ENCODE measurements around the gene KAZN.

Gene KAZN

GRCh38 chr1:14598498-14599182 lies at the start of gene KAZN:
TSS of gene KAZN (plus strand) at chr1:14598685.
- Histone ChIP-seq H3K9me3 (ENCODE audit: control insufficient read depth in 1 of 2, low read length in 2 of 2) (no peaks in the 10 kb centered on the region), H3K27ac (ENCODE audit: low read depth, low read length) (peak within 1 kb of the TSS; percentile 20), H3K4me1 (ENCODE audit: control insufficient read depth in 1 of 2, insufficient read depth in 2 of 2, low read length in 2 of 2) (no peaks in the 10 kb centered on the region), H3K4me3 (ENCODE audit: low read depth in 1 of 2, low read length in 2 of 2) (peak within 1 kb of the TSS; percentile 36 to 43), H3K36me3 (ENCODE audit: control insufficient read depth in 1 of 2, insufficient read depth in 2 of 2, low read length in 2 of 2) (no peaks in the 10 kb centered on the region), H3K27me3 (ENCODE audit: control insufficient read depth in 1 of 2, insufficient read depth in 2 of 2, low read length in 2 of 2) (peaks cover 26 to 35% of the 10 kb centered on the region in 2 donors), H3K9ac (ENCODE audit: low read depth in 1 of 2, low read length in 2 of 2) (no peak within 1 kb of the TSS)

GRCh38 chr1:14549897-14550620 lies 48.4 kb upstream of the KAZN start:
- no peaks in the 10 kb centered on the region for H3K36me3 ChIP-seq (ENCODE audit: control insufficient read depth in 1 of 2, insufficient read depth in 2 of 2, low read length in 2 of 2)
- no peaks in the 10 kb centered on the region for H3K27me3 ChIP-seq (ENCODE audit: control insufficient read depth in 1 of 2, insufficient read depth in 2 of 2, low read length in 2 of 2)
- no peak overlapping the region for H3K9ac ChIP-seq (ENCODE audit: low read depth in 1 of 2, low read length in 2 of 2)
- H3K27ac ChIP-seq (ENCODE audit: low read depth, low read length): no peak overlapping the region
- no peaks in the 10 kb centered on the region for H3K9me3 ChIP-seq (ENCODE audit: control insufficient read depth in 1 of 2, low read length in 2 of 2)
- H3K4me1 ChIP-seq (ENCODE audit: control insufficient read depth in 1 of 2, insufficient read depth in 2 of 2, low read length in 2 of 2): no peaks in the 10 kb centered on the region
- H3K4me3 ChIP-seq (ENCODE audit: low read depth in 1 of 2, low read length in 2 of 2): no peak overlapping the region

GRCh38 chr1:14551386-14551785 lies 47.1 kb upstream of the KAZN start:
- peaks cover 0 to 2% of the 10 kb centered on the region in 2 donors for H3K27me3 ChIP-seq (ENCODE audit: control insufficient read depth in 1 of 2, insufficient read depth in 2 of 2, low read length in 2 of 2)
- no peaks in the 10 kb centered on the region for H3K4me1 ChIP-seq (ENCODE audit: control insufficient read depth in 1 of 2, insufficient read depth in 2 of 2, low read length in 2 of 2)
- no peak overlapping the region for H3K9ac ChIP-seq (ENCODE audit: low read depth in 1 of 2, low read length in 2 of 2)
- H3K27ac ChIP-seq (ENCODE audit: low read depth, low read length): no peak overlapping the region
- no peaks in the 10 kb centered on the region for H3K36me3 ChIP-seq (ENCODE audit: control insufficient read depth in 1 of 2, insufficient read depth in 2 of 2, low read length in 2 of 2)
- H3K4me3 ChIP-seq (ENCODE audit: low read depth in 1 of 2, low read length in 2 of 2): no peak overlapping the region
- H3K9me3 ChIP-seq (ENCODE audit: control insufficient read depth in 1 of 2, low read length in 2 of 2): no peaks in the 10 kb centered on the region

- H3K36me3 ChIP-seq (ENCODE audit: control insufficient read depth in 1 of 2, insufficient read depth in 2 of 2, low read length in 2 of 2): no peaks in the 10 kb centered on the region
- H3K27ac ChIP-seq (ENCODE audit: low read depth, low read length): no peak overlapping the region
- H3K4me3 ChIP-seq (ENCODE audit: low read depth in 1 of 2, low read length in 2 of 2): no peak overlapping the region
- peaks cover 0 to 2% of the 10 kb centered on the region in 2 donors for H3K27me3 ChIP-seq (ENCODE audit: control insufficient read depth in 1 of 2, insufficient read depth in 2 of 2, low read length in 2 of 2)
- no peaks in the 10 kb centered on the region for H3K9me3 ChIP-seq (ENCODE audit: control insufficient read depth in 1 of 2, low read length in 2 of 2)
- no peaks in the 10 kb centered on the region for H3K4me1 ChIP-seq (ENCODE audit: control insufficient read depth in 1 of 2, insufficient read depth in 2 of 2, low read length in 2 of 2)
- no peak overlapping the region for H3K9ac ChIP-seq (ENCODE audit: low read depth in 1 of 2, low read length in 2 of 2)
Measured at GRCh38 chr1:14552246-14552965, 46.1 kb upstream of the KAZN start.

GRCh38 chr1:14553711-14554110 lies 44.8 kb upstream of the KAZN start:
- no peaks in the 10 kb centered on the region for H3K36me3 ChIP-seq (ENCODE audit: control insufficient read depth in 1 of 2, insufficient read depth in 2 of 2, low read length in 2 of 2)
- H3K4me1 ChIP-seq (ENCODE audit: control insufficient read depth in 1 of 2, insufficient read depth in 2 of 2, low read length in 2 of 2): no peaks in the 10 kb centered on the region
- H3K27ac ChIP-seq (ENCODE audit: low read depth, low read length): no peak overlapping the region
- no peaks in the 10 kb centered on the region for H3K9me3 ChIP-seq (ENCODE audit: control insufficient read depth in 1 of 2, low read length in 2 of 2)
- H3K27me3 ChIP-seq (ENCODE audit: control insufficient read depth in 1 of 2, insufficient read depth in 2 of 2, low read length in 2 of 2): peaks cover 0 to 2% of the 10 kb centered on the region in 2 donors
- H3K9ac ChIP-seq (ENCODE audit: low read depth in 1 of 2, low read length in 2 of 2): no peak overlapping the region
- H3K4me3 ChIP-seq (ENCODE audit: low read depth in 1 of 2, low read length in 2 of 2): no peak overlapping the region

- Histone ChIP-seq H3K4me1 (ENCODE audit: control insufficient read depth in 1 of 2, insufficient read depth in 2 of 2, low read length in 2 of 2) (no peaks in the 10 kb centered on the region), H3K9ac (ENCODE audit: low read depth in 1 of 2, low read length in 2 of 2) (no peak overlapping the region), H3K4me3 (ENCODE audit: low read depth in 1 of 2, low read length in 2 of 2) (no peak overlapping the region), H3K9me3 (ENCODE audit: control insufficient read depth in 1 of 2, low read length in 2 of 2) (no peaks in the 10 kb centered on the region), H3K27ac (ENCODE audit: low read depth, low read length) (no peak overlapping the region), H3K36me3 (ENCODE audit: control insufficient read depth in 1 of 2, insufficient read depth in 2 of 2, low read length in 2 of 2) (no peaks in the 10 kb centered on the region), H3K27me3 (ENCODE audit: control insufficient read depth in 1 of 2, insufficient read depth in 2 of 2, low read length in 2 of 2) (peaks cover 0 to 2% of the 10 kb centered on the region in 2 donors)
Measured at GRCh38 chr1:14555091-14555490, 43.4 kb upstream of the KAZN start.

GRCh38 chr1:14561014-14561693 lies 37.3 kb upstream of the KAZN start:
- no peak overlapping the region for H3K9ac ChIP-seq (ENCODE audit: low read depth in 1 of 2, low read length in 2 of 2)
- H3K4me1 ChIP-seq (ENCODE audit: control insufficient read depth in 1 of 2, insufficient read depth in 2 of 2, low read length in 2 of 2): no peaks in the 10 kb centered on the region
- H3K4me3 ChIP-seq (ENCODE audit: low read depth in 1 of 2, low read length in 2 of 2): no peak overlapping the region
- H3K36me3 ChIP-seq (ENCODE audit: control insufficient read depth in 1 of 2, insufficient read depth in 2 of 2, low read length in 2 of 2): no peaks in the 10 kb centered on the region
- peaks cover 0 to 2% of the 10 kb centered on the region in 2 donors for H3K9me3 ChIP-seq (ENCODE audit: control insufficient read depth in 1 of 2, low read length in 2 of 2)
- H3K27me3 ChIP-seq (ENCODE audit: control insufficient read depth in 1 of 2, insufficient read depth in 2 of 2, low read length in 2 of 2): no peaks in the 10 kb centered on the region
- H3K27ac ChIP-seq (ENCODE audit: low read depth, low read length): no peak overlapping the region

- Histone ChIP-seq H3K36me3 (ENCODE audit: control insufficient read depth in 1 of 2, insufficient read depth in 2 of 2, low read length in 2 of 2) (no peaks in the 10 kb centered on the region), H3K4me1 (ENCODE audit: control insufficient read depth in 1 of 2, insufficient read depth in 2 of 2, low read length in 2 of 2) (no peaks in the 10 kb centered on the region), H3K27ac (ENCODE audit: low read depth, low read length) (no peak overlapping the region), H3K9ac (ENCODE audit: low read depth in 1 of 2, low read length in 2 of 2) (no peak overlapping the region), H3K9me3 (ENCODE audit: control insufficient read depth in 1 of 2, low read length in 2 of 2) (peaks cover 0 to 5% of the 10 kb centered on the region in 2 donors), H3K27me3 (ENCODE audit: control insufficient read depth in 1 of 2, insufficient read depth in 2 of 2, low read length in 2 of 2) (no peaks in the 10 kb centered on the region), H3K4me3 (ENCODE audit: low read depth in 1 of 2, low read length in 2 of 2) (no peak overlapping the region)
Measured at GRCh38 chr1:14565090-14565489, 33.4 kb upstream of the KAZN start.

GRCh38 chr1:14567056-14567455 lies 31.4 kb upstream of the KAZN start:
- Histone ChIP-seq H3K4me3 (ENCODE audit: low read depth in 1 of 2, low read length in 2 of 2) (no peak overlapping the region), H3K27ac (ENCODE audit: low read depth, low read length) (no peak overlapping the region), H3K9me3 (ENCODE audit: control insufficient read depth in 1 of 2, low read length in 2 of 2) (peaks cover 0 to 5% of the 10 kb centered on the region in 2 donors), H3K9ac (ENCODE audit: low read depth in 1 of 2, low read length in 2 of 2) (no peak overlapping the region), H3K36me3 (ENCODE audit: control insufficient read depth in 1 of 2, insufficient read depth in 2 of 2, low read length in 2 of 2) (no peaks in the 10 kb centered on the region), H3K27me3 (ENCODE audit: control insufficient read depth in 1 of 2, insufficient read depth in 2 of 2, low read length in 2 of 2) (no peaks in the 10 kb centered on the region), H3K4me1 (ENCODE audit: control insufficient read depth in 1 of 2, insufficient read depth in 2 of 2, low read length in 2 of 2) (no peaks in the 10 kb centered on the region)
